Measurements from ENCODE around the gene BNIP5.

DNA sequence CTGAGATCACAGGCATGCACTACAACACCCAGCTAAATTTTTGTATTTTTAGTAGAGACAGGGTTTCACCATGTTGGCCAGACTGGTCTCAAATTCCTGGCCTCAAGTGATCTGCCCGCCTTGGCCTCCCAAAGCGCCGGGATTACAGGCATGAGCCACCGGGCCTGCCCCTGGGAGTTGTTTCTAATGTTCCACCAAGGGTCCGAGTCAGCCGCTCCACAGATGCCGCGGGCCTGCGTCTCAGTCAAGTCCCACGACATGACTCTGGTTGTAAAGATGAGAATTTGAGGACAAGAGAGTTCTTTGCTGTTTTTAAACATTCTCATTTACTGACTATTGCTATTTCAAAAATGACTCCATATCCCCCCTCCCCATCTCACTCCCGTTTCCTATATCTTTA is 30.8 kb downstream of the BNIP5 start:
- TF ChIP-seq POLR2AphosphoS5 (IDR thresholded peaks at IDR 0.05; ENCODE audit: borderline replicate concordance, low read depth, low read length) (no peak), EZH2 (IDR thresholded peaks at IDR 0.05) (no peak), FOXP2 (optimal IDR thresholded peaks at IDR 0.05; ENCODE audit: control extremely low read depth, extremely low read length, insufficient read depth) (no peak)
